ENCODE measurements around the gene FAM20A.
"Not testable (repeated sequence)": the region's sequence is repeated elsewhere in the genome, so short reads cannot be mapped to it uniquely, and the experiment has no call there.

DNA sequence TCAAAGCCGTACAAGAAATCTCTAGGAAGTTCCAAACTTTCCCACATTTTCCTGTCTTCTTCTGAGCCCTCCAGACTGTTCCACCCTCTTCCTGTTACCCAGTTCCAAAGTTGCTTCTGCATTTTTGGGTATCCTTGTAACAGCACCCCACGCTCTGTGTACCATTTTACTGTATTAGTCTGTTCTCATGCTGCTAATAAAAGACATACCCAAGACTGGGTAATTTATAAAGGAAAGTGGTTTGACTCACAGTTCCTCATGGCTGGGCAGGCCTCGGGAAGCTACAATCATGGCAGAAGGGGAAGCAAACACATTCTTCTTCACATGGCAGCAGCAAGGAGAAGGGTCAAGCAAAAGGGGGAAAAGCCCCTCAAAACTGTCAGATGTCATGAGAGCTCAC, 82.1 kb downstream of the FAM20A start:
- TF ChIP-seq, protein P1, sequence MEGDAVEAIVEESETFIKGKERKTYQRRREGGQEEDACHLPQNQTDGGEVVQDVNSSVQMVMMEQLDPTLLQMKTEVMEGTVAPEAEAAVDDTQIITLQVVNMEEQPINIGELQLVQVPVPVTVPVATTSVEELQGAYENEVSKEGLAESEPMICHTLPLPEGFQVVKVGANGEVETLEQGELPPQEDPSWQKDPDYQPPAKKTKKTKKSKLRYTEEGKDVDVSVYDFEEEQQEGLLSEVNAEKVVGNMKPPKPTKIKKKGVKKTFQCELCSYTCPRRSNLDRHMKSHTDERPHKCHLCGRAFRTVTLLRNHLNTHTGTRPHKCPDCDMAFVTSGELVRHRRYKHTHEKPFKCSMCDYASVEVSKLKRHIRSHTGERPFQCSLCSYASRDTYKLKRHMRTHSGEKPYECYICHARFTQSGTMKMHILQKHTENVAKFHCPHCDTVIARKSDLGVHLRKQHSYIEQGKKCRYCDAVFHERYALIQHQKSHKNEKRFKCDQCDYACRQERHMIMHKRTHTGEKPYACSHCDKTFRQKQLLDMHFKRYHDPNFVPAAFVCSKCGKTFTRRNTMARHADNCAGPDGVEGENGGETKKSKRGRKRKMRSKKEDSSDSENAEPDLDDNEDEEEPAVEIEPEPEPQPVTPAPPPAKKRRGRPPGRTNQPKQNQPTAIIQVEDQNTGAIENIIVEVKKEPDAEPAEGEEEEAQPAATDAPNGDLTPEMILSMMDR (conservative IDR thresholded peaks at IDR 0.05 in 1 of 2, IDR thresholded peaks at IDR 0.05 in 1 of 2; ENCODE audit: low read depth in 1 of 2, low read length in 2 of 2) = not testable (repeated sequence)
- TF ChIP-seq EZH2 (IDR thresholded peaks at IDR 0.05; ENCODE audit: low read length, missing control alignments) = not testable (repeated sequence)

Data from fibroblast of lung (primary cell).